ENCODE measurements around the gene DENND6A.
"Not testable (repeated sequence)": the region's sequence is repeated elsewhere in the genome, so short reads cannot be mapped to it uniquely, and the experiment has no call there.

DENND6A gene

GRCh38 chr3:57696801-57697321 lies 4.0 kb upstream of the DENND6A start:
- intact Hi-C loops (cut with DNase I), result no loop called here
- no peak for DNase-seq

DNA sequence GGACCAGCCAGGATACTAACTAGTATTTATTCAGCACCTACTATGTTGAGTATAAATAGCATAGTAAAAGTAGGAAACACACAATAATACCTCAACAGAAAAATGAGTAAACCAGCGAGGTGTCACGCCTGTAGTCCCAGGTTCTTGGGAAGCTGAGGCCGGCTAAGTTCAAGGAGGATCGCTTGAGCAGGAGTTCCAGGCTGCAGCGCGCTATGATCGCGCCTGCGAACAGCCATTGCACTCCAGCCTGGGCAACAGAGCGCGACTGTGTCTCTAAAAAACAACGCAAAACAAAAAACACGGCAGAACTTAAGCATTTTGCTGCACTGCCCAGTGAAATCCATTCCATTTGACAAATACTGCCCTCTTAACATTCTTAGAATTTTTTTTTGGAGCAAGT lies 1.3 kb upstream of the DENND6A start:
- DNase-seq, result no peak
- intact Hi-C loops (cut with DNase I), result loop anchor here (5.0 kb wide), 1 partner anchor 97 kb away; the partner anchor contains the start of gene ARF4

GRCh38 chr3:57692133-57692395 lies 813 bp downstream of the DENND6A start:
- DNase-seq, result not testable (repeated sequence)
- intact Hi-C loops (cut with DNase I), result loop anchor here (5.0 kb wide), 1 partner anchor 95 kb away; the partner anchor contains the start of gene ARF4

DNA sequence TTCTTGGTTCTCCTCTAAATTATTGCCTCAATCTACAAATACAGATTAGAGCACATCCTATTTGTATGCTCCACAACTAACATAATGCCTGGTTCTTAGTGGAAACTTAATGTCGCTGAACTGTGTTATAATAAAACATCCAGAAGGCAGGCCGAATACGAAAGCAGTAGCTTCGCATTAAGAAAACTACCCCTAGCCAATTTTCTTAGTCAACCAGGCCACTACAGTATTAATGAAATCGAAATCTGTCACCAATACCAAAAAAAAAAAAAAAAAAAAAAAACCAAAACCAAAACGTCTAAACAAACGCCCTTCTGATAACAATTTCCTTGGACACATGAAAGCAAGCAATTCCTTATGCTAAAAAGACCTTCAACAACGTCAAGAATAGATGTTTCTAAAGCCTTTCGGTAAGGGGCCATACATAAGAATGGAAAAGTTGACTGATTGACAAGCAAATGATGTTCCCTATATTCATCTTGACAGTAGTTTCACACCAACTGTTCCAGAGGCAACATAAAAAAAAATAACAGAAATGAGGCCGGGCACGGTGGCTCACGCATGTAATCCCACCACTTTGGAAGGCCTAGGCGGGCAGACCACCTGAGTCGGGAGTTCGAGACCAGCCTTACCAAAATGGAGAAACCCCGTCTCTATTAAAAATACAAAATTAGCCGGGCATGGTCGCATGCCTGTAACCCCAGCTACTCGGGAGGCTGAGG lies 1.3 kb downstream of the DENND6A start:
- DNase-seq, result no peak
- intact Hi-C loops (cut with DNase I), result loop anchor here (5.0 kb wide), 1 partner anchor 94 kb away; the partner anchor contains the start of gene ARF4

GRCh38 chr3:57689367-57690053 lies 3.4 kb downstream of the DENND6A start:
- intact Hi-C loops (cut with DNase I), result loop anchor here (5.0 kb wide), 1 partner anchor 92 kb away; the partner anchor contains the start of gene ARF4
- DNase-seq, result no peak

DNA sequence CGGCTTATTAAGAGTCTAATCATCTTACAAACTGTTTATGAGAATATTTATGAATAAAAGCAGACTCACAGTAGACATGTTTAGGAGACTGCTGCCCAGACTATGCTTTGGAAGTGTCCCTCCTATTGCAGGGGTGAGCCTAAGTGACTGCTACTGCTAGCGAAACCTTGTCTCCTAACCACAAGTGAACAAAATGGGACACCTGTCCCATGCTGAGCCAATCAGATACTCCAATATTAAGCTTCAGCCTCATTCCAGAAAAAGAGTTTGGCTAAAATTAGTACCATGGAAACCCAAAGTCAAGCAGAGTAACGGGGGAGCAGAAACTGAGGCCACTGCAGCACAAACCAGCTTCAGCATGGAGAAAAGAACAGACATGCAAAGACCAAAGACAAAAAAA lies 4.6 kb downstream of the DENND6A start:
- no peak for DNase-seq
- intact Hi-C loops (cut with DNase I), result no loop called here

GRCh38 chr3:57683286-57683685 lies 9.6 kb downstream of the DENND6A start:
- DNase-seq, result no peak
- intact Hi-C loops (cut with DNase I), result no loop called here

DNA sequence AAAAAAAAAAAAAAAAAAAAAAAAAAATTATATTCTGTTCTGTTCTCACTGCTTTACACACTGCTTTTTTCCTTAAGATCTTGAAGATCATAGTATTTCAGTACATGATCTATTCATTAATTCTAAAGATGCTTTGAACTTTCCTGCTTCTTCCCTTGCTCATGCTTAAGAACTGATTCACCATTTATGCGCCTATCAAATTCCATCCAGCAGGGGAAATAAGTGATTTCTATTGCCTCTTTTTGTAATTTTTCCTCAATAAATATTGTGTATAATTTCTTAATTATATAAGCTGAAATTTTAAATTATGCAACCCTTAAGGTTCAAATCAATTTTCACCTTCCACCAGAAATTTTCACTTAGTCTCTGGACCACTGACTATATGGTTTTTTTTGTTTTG lies 10.6 kb downstream of the DENND6A start:
- intact Hi-C loops (cut with DNase I), result no loop called here
- DNase-seq, result no peak

DNA sequence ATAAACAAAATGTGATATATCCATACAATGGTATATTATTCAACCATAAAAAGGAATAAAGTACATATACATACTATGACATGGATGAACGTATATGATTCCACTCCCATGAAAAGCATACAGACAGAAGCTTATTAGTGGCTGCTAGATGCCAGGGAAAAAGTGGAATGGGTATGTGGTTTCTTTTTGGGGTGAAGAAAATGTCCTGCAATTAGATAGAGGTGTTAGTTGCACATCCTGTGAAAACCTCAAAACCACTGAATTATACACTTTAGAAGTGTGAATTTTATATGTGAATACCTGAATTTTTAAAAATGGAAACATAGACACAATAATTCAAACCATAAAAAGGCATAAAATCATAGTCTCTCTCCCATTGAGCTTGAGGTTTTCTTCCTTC lies 11.2 kb downstream of the DENND6A start:
- intact Hi-C loops (cut with DNase I), result no loop called here
- DNase-seq, result no peak

- intact Hi-C loops (cut with DNase I), result no loop called here
- no peak for DNase-seq
Observed at GRCh38 chr3:57680046-57680445, 12.8 kb downstream of the DENND6A start.

DNA sequence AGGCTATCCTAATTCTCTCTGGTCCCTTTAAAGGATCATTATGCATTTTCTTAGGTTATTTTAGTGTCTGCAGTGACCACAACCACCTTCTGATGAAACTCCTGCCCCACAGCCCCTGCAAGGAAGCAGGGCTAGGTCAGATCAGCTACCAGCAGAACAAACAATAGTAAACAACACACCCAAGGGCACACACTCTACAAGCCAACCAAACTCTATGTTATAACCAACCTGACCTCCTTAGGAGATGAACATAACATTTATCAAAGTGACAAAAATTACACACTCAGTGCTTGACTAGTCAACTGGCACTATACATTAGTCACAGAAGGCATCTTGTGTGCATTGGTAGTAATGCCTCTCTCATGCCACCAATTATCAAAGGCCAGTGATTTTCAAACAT lies 17.3 kb downstream of the DENND6A start:
- intact Hi-C loops (cut with DNase I), result no loop called here
- no peak for DNase-seq

DNA sequence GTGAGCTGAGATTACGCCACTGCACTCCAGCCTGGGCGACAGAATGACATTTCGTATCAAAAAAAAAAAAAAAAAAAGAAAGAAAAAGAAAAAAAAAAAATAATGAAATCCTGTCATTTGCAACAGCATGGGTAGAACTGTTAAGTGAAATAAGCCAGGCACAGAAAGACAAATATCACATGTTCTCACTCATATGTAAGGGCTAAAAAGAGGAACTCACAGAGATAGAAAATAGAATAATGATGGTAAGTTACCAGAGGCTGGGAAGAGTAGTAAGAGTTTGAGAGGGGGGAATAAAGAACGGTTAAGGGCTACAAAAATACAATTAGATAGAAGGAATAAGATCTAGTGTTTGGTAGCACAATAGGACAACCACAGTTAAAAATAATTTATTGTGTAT lies 19.7 kb downstream of the DENND6A start:
- intact Hi-C loops (cut with DNase I), result no loop called here
- DNase-seq, result no peak

DNA sequence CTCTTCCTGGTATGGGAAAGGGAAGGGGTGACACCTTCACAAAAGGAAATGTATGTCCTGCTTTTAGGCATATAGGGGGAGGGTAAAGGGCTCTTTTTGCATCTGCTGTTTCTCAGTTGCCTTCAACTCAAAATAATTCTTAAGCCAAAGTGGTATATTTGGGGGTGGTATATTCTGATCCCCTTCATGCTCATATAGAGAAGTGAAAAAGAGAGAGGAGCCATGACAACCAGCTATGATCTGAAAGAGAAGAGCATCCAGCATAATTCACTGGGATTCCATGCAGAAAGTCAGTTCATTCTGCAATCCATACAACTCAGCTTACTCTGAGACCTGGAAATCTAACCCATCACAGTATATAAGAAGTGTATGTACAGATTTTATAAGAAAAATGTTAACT lies 22.3 kb downstream of the DENND6A start:
- intact Hi-C loops (cut with DNase I), result no loop called here
- no peak for DNase-seq

DNA sequence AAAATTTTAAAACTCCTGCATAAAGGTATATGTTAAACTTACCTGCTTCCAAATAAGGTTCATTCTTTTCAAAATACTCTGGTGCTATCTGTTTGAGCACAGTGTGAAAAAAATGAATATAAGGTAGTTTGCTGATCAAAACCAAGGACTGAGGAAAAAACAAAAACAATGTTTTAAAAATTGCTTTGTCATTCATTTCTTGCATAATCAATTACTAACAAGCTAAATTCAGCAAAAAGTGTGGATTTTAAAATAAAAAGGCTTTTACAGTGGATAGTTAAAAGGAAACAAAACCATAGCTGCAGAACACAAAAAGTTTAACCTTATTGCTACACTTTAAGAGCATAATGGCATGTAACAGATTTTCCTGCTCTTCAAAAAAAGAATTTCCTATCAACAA lies 31.5 kb downstream of the DENND6A start:
- intact Hi-C loops (cut with DNase I), result no loop called here
- no peak for DNase-seq

- intact Hi-C loops (cut with DNase I), result no loop called here
- DNase-seq, result no peak
Observed at GRCh38 chr3:57659806-57660439, 33.0 kb downstream of the DENND6A start.

DNA sequence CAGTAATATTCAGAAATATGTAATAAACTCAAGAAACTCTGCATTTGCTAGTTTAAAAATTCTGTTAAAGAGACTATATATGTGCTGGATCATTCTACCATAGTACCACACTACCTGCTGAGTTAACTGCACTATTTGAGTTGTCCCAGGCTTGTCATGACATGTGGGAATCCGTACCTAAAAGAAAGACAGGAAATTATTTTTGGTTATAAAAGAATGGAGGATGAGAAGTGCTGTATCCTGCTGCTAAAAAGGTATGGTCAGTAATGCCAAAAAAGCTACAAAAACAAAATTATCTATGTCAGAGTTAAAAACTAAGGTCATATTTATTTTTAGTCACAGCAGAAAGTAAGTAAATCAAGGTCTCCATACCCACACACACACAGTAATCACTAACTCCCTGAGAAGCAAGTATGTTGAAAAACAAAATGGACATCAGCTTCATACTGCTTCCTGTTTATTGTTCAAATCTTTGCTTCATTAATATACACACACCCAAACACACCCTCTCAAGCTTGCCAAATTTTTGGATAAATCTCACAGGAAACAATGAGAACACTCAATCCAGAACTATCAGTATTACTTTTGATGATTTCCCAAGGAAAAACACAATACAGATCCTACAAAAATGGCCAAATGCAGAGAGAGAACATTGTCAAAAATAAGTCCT lies 33.7 kb downstream of the DENND6A start:
- DNase-seq, result no peak
- intact Hi-C loops (cut with DNase I), result no loop called here

GRCh38 chr3:57658536-57658935 lies 34.3 kb downstream of the DENND6A start:
- DNase-seq, result no peak
- intact Hi-C loops (cut with DNase I), result no loop called here

DNA sequence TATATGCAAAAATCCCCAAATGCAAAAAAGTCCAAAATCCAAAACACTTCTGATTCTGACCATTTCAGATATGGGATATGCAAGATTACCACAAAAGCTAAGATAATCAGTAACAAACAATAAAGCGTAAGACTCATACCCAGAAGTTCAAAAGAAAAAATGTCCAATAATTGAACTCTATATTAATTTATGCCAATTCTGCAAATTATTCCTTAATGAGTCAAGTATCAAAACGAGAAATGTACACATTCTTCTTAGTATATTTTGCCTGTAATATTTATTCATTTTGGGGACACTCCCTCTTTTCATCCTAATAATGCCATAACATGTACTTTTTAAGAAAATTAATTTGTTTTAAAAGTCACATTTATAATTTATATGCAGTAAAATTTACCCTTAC lies 37.1 kb downstream of the DENND6A start:
- intact Hi-C loops (cut with DNase I), result no loop called here
- no peak for DNase-seq

GRCh38 chr3:57654267-57654666 lies 38.6 kb downstream of the DENND6A start:
- intact Hi-C loops (cut with DNase I), result no loop called here

DNA sequence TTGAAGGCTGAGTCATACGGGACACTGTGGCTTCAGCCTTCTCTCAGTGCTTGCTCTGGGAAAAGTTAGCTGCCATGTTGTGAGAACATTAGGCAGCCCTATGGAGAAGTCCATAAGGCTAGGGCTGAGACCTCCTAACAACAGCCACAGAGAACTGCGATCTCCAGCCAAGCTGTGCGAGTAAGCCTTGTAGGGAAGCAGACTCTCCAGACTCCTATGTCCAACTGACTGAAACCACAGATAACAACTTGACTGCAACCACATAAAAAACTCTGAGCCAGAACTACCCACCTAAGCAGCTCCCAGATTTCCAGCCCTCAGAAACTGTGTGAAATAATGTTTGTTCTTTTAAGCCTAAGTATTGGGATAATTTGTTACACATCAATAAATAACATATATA lies 40.7 kb downstream of the DENND6A start:
- intact Hi-C loops (cut with DNase I), result no loop called here

More at GRCh38 chr3:57654267-57654666, 38.6 kb downstream of the DENND6A start:
- DNase-seq, result no peak

More for the DNA sequence above, 40.7 kb downstream of the DENND6A start:
- DNase-seq, result no peak
